DMS 273 (cell line): ENCODE measurements around the gene PAX4.

Experiments
- DNase-seq: peaks from one replicate; lab custom pipeline; 2025; ENCODE audit not compliant: unreplicated experiment; lab: John Stamatoyannopoulos, UW

The PAX4 gene

GRCh38 chr7:127632276-127632910, 14.5 kb upstream of the PAX4 start:
- no peak for DNase-seq

GRCh38 chr7:127629268-127629854, 11.4 kb upstream of the PAX4 start:
- peak; percentile 73 for DNase-seq

- peak; percentile 38 for DNase-seq
Observed at GRCh38 chr7:127628445-127628844, 10.5 kb upstream of the PAX4 start.

GRCh38 chr7:127625331-127625730, 7.4 kb upstream of the PAX4 start:
- DNase-seq, result no peak

GRCh38 chr7:127620406-127621233, 2.7 kb upstream of the PAX4 start:
- peak; percentile 82 for DNase-seq

- peak; percentile 91 for DNase-seq
Observed at GRCh38 chr7:127619681-127620405, 1.9 kb upstream of the PAX4 start.

- peak; percentile 31 for DNase-seq
Observed at GRCh38 chr7:127618775-127619174, 833 bp upstream of the PAX4 start.

- no peak for DNase-seq
Observed at GRCh38 chr7:127616724-127617123, 1.2 kb downstream of the PAX4 start.

GRCh38 chr7:127612263-127612662, 5.7 kb downstream of the PAX4 start:
- no peak for DNase-seq

GRCh38 chr7:127609297-127609696, 8.6 kb downstream of the PAX4 start:
- DNase-seq, result no peak

GRCh38 chr7:127608446-127608845, 9.5 kb downstream of the PAX4 start:
- DNase-seq, result no peak

- DNase-seq, result no peak
Observed at GRCh38 chr7:127600885-127601284, 17.1 kb downstream of the PAX4 start.

- peak; percentile 63 for DNase-seq
Observed at GRCh38 chr7:127598318-127598717, 19.6 kb downstream of the PAX4 start.

- DNase-seq, result no peak
Observed at GRCh38 chr7:127595737-127596136, 22.2 kb downstream of the PAX4 start.

GRCh38 chr7:127594490-127594889, 23.5 kb downstream of the PAX4 start:
- no peak for DNase-seq

GRCh38 chr7:127592550-127592949, 25.4 kb downstream of the PAX4 start:
- DNase-seq, result no peak

- no peak for DNase-seq
Observed at GRCh38 chr7:127591591-127591990, 26.4 kb downstream of the PAX4 start.

- no peak for DNase-seq
Observed at GRCh38 chr7:127591189-127591588, 26.8 kb downstream of the PAX4 start.

GRCh38 chr7:127589896-127590295, 28.0 kb downstream of the PAX4 start:
- no peak for DNase-seq

- peak; percentile 81 for DNase-seq
Observed at GRCh38 chr7:127588697-127589482, 29.1 kb downstream of the PAX4 start.
